GM10248 (cell line): Measurements from ENCODE around the gene MANF.

Experiments
- CTCF ChIA-PET: fragments of 300-600 bp; sonication (Branson Sonifier 250); formaldehyde crosslinking; extraction: SDS; loops from one replicate; lab custom pipeline; 2021; ENCODE audit warnings: antibody characterized with exemption; lab: Yijun Ruan, JAX
- POLR2A ChIA-PET: fragments of 350-650 bp; sonication (Branson Sonifier 250); formaldehyde crosslinking; extraction: SDS; loops from one replicate; lab custom pipeline; 2020; ENCODE audit warnings: antibody characterized with exemption; lab: Yijun Ruan, JAX
- DNase-seq: peaks from one replicate; pipeline ENCODE4 v3.0.0; 2012; ENCODE audit errors: extremely low spot score
- TF ChIP-seq, protein P1 (sequence below): IDR thresholded peaks from 2 replicates; pipeline ENCODE4 v1.5.1; 2012; ENCODE audit warnings: mild to moderate bottlenecking, low read depth; ENCODE audit errors: extremely low read depth, missing control alignments, control extremely low read depth

MANF gene

DNA sequence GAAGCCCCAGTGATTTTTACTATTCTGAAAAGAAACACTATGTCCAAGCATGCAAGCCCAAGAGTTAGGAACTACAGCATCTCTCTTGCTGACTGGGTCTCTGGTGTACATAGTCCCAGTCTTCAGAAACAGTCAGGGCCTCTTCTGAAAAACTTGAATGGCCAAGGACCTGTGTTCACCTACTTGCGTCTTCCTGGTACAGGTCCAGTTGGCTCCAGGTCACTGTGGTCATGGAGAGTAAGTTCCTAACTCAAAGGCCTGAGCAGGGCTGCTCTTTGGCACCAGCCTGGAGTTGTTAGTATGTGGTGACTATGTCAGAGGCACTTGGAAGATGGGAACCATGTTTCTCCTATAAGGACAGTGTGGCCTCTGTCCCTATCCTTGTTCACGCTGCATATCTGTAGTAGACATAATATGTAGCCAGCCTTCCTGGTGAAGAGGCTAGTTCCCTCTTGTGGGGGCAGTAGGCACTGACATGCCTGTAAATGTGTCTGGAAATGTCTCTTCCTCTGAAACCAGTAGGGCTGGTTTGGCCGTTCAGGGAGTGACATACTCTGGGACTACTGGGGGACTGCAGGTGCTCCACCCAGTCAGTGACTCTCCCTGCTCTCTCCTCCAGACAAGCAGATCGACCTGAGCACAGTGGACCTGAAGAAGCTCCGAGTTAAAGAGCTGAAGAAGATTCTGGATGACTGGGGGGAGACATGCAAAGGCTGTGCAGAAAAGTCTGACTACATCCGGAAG lies 3.4 kb downstream of the MANF start:
- POLR2A ChIA-PET: interaction anchor here (0.6 kb wide), 2 partner anchors 440 to 670 kb away, joined by 7 to 9 read pairs; no protein-coding TSS in a partner anchor
- DNase-seq: no peak
- TF ChIP-seq, protein P1, sequence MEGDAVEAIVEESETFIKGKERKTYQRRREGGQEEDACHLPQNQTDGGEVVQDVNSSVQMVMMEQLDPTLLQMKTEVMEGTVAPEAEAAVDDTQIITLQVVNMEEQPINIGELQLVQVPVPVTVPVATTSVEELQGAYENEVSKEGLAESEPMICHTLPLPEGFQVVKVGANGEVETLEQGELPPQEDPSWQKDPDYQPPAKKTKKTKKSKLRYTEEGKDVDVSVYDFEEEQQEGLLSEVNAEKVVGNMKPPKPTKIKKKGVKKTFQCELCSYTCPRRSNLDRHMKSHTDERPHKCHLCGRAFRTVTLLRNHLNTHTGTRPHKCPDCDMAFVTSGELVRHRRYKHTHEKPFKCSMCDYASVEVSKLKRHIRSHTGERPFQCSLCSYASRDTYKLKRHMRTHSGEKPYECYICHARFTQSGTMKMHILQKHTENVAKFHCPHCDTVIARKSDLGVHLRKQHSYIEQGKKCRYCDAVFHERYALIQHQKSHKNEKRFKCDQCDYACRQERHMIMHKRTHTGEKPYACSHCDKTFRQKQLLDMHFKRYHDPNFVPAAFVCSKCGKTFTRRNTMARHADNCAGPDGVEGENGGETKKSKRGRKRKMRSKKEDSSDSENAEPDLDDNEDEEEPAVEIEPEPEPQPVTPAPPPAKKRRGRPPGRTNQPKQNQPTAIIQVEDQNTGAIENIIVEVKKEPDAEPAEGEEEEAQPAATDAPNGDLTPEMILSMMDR: peak; percentile 28
- CTCF ChIA-PET: interaction anchor here (0.7 to 7.5 kb wide), 28 partner anchors 11 to 821 kb away, joined by 3 to 73 read pairs (median 6); partner anchors contain the start of genes C3orf18, DCAF1, MAPKAPK3 and RRP9

DNA sequence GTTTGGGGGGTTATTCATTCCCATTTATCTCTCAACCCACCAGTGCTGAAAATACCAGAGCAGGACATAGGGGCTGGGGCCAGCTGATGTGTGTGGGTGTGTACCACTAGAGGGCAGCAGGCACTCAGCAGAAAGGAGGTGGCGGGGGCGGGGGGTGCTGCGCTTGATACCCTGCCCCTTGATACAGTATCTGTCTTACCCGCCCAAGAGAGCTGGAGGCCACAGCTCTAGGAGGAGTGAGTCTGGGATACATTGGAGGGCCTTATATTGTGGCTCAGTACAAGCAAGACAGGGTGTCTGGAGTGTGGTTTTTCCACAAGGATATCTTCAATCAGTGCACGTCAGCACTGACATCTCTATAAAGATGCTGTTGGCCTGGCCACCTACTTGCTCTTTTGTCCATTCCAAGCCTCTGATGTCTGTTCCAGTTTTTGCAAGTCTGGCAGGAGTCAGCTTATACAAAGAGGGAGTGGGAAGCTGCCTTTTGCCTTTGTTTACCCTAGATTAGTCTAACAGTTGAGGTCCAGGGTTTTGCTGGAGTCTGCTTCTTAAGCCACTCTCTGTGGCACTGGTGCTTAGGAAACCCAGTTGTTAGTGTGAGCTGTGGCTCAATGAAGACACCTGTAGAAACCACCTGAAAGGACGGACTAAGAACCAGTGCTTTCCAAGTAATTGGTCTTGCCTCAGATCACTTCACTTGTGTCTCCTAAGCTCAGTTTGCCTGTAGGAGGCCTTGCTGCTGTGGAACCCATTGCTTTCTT lies 4.5 kb downstream of the MANF start:
- DNase-seq: peak; percentile 52
- CTCF ChIA-PET: interaction anchor here (0.6 to 7.5 kb wide), 42 partner anchors 11 to 1037 kb away, joined by 3 to 73 read pairs (median 4); partner anchors contain the start of genes ABHD14B, C3orf18, DCAF1 and MAPKAPK3
- POLR2A ChIA-PET: interaction anchor here (0.6 kb wide), 1 partner anchor 34 kb away, joined by 3 read pairs; no protein-coding TSS in a partner anchor
- TF ChIP-seq, protein P1: peak; percentile 97

GRCh38 chr3:51390246-51391074 lies 5.4 kb downstream of the MANF start:
- CTCF ChIA-PET: interaction anchor here (0.6 to 7.5 kb wide), 33 partner anchors 10 to 1038 kb away, joined by 3 to 73 read pairs (median 5); partner anchors contain the start of genes ABHD14B, C3orf18, DCAF1 and MAPKAPK3
- no peak for DNase-seq
- TF ChIP-seq, protein P1: no peak
- POLR2A ChIA-PET: no interaction called here

DNA sequence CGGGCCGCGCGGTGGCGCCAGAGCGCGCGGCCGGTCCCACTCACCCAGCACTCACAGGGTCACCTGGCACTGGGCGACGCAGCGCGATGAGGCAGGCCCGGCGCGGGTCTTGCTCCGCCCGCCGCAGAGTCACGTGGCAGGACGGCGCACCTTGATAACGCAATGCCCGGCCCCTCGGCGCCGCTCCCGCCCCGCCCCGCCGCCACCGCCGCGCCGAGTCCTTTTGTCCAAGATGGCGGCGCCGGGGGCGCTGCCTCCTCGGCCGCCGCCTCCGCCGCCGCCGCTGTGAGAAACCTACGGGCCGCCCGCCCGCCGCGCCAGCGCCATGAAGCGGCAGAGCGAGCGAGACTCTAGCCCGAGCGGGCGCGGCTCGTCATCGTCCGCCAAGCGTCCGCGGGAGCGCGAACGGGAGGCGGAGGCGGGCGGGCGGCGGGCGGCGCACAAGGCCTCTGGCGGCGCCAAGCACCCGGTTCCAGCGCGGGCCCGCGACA lies 6.0 kb downstream of the MANF start, which contains the start of gene RBM15B:
Gene RBM15B (plus strand): TSS at position 211 of the 491 bp plus-strand sequence. CDS start 115 bp downstream, at position 326.
- DNase-seq: peak; percentile 97
- TF ChIP-seq, protein P1: peak; percentile 95
- CTCF ChIA-PET: interaction anchor here (0.9 to 7.5 kb wide), 9 partner anchors 9 to 1038 kb away, joined by 3 to 73 read pairs (median 28); partner anchors contain the start of genes DCAF1 and TEX264
- POLR2A ChIA-PET: no interaction called here

GRCh38 chr3:51391566-51392354 lies 6.7 kb downstream of the MANF start:
- ChIA-PET POLR2A (no interaction called here), CTCF (interaction anchor here (0.9 to 7.5 kb wide), 6 partner anchors 13 to 301 kb away, joined by 3 to 71 read pairs (median 4); no protein-coding TSS in a partner anchor)
- DNase-seq: peak; percentile 43
- TF ChIP-seq, protein P1: no peak
